HG02571 (cell line): ENCODE data around the gene PEX16.

Experiments
- ATAC-seq: cut with Tn5 transposase; IDR thresholded peaks from one replicate; pipeline ENCODE4 v1.9.1; 2021; ENCODE audit warnings: mild to moderate bottlenecking, moderate library complexity; ENCODE audit not compliant: unreplicated experiment

PEX16 gene

DNA sequence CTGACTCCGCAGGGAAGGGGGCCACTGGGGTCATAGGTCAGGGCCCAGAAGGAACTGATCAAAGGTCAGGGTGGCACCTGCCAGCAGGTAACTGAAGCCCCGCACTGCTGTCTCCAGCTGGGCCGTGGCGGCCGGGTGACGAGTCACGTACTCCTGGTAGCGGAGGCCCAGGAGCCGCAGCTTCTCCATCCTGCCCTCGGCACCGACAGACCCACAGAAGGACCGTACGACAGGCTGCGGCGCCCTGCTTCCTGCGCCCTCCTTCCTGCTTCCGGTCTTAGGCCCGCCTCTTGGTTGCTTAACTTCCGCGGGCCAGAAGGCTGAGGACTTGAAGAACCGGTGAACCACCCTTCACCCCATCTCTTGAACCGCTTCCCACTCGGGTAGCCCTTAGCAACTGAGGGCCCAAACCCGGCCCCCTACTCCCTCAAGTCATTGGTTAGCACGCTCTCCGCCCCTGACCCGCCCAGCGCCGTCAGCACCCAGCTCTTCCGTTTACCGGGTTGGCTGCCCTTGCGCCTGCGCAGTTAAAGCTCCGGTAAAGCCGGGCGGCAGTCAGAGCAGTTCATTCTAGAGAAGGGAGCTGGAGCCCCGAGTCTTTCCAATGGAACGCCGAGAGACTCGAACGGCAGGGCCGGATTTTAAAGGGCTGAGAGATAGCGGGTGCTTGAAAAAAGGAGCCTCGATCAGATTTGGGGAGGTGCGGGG, at the start of gene PEX16:
Gene PEX16, minus strand, starts transcription at position 255 of the 708 bp plus-strand sequence. Its CDS starts 66 bp downstream, at position 189.
- ATAC-seq: peak; percentile 90

DNA sequence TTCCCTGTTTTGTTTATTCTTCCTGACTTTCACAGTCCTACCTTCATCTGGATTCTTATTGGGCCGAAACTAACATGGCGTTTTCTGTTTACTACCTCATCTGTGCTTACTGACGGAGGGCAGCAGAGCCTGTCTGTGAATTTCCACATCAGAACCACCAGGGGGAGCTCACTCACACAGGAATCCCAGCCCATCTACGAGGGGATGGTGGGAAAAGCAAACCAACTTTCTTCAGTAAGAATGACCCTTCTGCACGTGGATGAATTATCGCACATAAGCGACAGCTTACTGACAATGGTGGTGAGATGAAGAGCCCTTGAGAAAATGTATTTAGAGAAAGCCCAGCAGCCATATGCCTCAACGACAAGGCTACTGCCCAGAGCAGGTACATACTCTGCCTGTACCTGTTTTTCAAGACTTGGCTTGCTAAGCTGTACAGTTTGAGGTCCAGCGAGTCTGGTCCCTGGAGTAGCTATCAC, 47.3 kb upstream of the PEX16 start:
- no peak for ATAC-seq

DNA sequence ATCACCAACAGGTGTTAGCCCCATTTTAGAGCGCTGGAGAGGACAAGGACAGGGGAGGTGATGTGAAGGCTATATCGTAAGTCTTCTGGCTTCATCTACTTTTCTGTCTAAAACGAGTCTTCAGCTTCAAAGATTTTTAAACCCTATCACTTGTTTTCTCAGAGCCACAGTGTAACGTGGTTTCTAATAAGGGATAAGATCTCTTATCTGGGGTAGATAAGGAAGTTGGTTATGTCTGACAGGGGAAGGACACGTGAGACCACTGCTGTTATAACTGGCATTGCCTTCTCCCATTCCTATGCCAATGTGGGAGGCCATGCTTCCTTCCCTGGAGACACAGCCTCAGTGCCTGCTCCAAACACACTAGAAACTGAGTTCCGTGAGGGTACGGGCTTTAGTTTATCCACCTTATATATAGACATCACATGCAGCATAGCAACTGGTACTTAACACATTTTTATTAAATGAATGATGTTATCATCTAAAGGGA, 44.1 kb upstream of the PEX16 start:
- ATAC-seq: no peak

DNA sequence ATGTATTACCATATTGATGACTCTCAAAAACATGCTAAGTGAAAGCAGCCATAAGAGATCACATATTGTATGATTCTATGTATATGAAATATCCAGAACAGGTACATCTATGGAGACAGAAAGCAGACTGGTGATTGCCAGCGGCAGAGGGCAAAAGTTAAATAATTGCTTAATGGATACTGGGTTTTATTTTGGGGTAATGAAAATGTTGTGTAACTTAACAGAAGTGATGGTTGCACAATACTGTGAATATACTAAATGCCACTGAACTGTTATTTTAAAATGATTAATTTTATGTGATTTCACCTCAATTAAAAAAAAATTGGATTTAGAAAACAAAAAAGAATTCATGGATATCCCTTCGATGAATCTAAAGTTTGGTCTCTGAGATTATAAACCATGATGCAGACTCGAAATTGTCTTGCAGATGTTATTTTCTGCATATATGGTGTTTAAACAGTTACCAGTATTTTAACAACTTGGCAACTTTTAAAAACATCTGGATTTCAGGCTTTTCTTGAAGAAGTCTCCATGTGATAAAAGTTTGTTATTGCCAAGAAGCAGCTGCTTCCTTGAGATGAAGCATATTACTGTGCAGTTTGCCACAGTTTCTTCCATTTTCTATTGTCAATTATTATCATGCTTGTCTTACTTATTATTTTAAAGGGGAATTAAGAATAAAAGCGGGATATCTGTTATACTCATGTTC, 42.9 kb upstream of the PEX16 start:
- no peak for ATAC-seq

DNA sequence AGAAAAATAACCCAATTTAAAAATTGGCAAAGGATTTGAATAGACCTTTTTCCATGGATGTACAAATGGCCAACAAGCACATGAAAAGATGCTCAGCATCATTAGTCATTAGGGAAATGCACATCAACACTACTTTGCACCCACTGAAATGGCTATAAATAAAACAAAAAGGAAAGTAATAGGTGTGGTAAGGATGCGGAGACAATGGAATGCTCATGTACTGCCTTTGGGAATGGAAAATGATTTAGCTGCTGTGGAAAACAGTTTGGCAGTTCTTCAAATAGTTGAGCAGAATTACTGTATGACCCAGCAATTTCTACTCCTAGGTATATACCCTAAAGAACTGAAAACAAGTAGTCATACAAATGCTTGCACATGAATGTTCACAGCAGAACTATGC, 42.2 kb upstream of the PEX16 start:
- ATAC-seq: no peak

DNA sequence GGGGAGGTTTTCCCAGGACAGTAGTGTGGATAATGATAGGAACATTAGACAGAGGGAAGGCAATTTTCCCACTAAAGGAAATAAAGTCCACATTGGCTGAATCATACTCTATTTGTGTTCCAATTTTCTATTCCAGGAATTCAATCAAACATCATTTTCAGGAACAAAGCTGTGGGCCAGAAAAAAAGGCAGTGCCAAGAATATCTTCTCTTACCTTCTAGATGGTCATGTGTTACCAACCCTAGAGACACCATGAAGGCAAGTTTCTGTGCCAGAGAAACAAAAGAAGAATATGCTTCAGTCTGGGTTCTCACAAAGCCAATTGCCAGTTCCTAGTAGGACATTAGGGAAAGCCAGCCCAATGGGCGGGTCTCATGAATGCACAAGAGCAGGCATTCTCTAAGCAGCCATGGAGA, 32.3 kb upstream of the PEX16 start:
- ATAC-seq: no peak

DNA sequence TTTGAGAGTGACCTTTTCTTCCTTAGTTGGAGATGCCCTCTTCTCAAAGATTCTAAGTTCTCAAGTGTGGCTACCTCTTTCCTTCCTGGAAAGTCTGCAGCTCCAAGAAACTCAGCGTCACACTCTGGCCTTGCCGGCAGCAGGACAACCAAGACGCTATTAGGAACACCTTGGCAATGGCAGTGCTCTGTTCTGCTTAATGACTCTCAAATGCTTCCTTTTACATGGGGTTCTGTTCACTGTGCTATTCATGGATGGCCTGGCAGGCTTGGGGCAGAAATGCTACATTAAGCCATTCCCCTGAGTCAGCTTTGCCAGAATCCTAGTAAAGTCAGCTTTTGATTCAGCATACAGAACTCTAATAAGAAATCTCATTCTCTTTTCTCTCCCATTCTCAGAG, 30.7 kb upstream of the PEX16 start:
- ATAC-seq: no peak

DNA sequence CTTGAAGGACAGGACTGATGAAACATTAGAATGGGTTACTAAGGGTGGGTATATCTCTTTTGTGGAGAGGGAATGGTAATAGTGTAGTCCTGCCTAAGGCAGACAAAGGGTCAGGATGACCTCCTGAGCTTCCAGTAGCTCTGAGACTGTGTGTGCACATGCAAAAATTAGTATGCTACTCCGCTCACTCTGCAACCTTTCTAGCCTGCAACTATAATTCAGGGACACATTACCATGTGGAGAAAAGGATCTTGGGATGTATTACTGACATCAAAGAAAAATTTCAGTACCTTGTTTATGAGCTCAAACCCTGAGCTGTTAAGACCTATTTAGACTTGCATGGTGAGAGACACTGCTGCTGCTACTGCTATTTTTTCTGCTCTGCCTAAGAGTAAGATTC, 30.2 kb upstream of the PEX16 start:
- ATAC-seq: no peak

DNA sequence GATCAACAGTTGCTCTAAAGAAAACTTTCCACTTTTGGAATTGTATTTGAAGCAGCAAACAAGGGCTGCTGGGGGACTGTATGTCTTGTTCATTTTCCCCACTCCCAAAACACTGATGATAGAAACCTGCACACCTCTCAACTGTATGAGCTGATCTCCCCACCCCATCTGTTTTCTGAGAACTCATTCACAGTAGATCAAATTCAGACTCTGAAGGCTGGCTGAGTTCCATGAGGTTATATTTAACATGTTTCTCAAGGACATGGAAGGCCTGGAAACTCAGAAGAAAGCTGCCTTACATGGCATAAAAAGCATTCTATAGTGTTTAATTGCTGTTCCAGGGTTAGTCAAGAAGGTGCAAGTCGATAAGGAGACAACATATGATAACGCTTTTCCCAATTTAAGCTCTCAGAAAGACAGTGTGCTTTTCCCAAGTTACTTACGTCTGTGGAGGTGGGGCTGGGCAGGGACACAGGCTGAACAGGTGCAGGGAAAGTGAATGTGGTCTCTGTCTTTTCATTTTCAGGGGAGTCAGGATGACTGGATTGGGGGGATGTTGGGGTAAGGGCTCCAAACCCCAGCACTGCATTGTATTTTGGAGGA, 27.8 kb upstream of the PEX16 start:
- no peak for ATAC-seq

DNA sequence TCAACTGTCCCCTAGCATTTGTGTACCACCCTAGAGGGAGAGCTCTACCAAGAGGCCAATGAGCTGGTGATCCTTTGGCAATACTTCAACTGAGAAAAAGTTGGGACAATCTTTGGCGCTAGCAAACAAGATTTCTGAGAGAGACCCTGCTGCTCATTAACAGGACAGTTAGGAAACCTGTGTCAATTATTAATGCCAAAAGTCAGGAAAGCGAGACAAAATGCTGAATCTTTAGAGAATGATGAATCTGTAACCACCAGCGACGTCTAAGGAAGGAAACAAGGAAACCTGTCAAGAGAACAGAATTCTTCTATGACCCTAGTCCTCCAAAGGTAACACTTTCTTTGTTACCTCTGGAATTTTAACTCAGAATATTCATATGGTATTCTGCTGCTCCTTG, 24.7 kb upstream of the PEX16 start:
- ATAC-seq: no peak

DNA sequence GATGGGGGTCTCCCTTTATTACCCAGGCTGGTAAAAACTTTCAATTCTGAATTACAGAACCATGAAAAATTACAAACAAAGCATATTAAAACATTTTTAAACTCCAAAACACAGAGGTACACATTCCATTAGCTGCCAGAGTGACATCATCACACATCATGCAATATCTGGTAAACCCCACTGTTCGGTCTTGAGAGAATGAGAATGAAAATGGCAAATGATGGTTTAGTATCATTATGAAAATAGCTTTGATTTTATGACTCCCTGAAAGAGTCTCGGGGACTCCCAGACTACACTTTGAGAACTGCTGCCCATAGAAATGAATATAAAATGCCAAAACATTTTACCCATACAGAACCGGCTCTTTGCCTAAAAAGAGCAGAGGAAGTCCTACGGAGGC, 23.6 kb upstream of the PEX16 start:
- ATAC-seq: no peak

DNA sequence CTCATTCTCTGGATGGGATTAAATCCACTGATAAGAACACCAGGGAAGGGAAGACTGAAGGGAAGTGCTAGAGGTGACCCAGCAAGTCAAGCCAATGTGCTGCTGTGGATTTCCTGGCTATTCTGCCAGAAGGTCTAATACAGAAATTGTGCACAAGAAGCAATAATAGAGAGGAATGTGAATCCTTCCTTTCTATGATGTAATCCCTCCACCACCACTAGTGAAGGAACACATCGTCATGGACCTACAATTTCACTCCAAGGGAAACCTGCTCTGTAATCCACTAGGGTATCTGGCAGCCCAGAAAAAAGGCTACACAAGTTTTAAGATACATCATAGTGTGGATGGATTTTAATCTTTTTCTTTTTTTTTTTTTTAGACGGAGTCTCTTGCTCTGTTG, 22.2 kb upstream of the PEX16 start:
- no peak for ATAC-seq

DNA sequence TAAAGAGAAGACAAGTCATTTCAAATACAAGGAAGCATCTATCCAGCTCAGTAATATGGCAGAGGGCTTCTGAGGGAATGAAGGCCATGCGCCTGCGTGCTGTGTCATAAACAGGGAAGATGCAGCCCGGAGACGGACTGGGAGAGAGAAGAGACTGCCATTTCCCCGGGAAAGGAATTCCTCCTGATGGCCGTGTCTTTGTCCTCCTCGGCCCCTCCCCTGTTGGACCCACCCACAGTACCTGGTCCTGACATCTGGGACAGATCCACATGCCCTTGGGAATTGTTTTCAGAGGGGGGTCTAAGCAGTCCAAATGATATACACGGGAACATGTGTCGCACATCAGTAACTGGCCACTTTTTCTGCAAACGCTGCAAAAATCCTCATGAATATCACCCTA, 20.2 kb upstream of the PEX16 start:
- ATAC-seq: no peak

DNA sequence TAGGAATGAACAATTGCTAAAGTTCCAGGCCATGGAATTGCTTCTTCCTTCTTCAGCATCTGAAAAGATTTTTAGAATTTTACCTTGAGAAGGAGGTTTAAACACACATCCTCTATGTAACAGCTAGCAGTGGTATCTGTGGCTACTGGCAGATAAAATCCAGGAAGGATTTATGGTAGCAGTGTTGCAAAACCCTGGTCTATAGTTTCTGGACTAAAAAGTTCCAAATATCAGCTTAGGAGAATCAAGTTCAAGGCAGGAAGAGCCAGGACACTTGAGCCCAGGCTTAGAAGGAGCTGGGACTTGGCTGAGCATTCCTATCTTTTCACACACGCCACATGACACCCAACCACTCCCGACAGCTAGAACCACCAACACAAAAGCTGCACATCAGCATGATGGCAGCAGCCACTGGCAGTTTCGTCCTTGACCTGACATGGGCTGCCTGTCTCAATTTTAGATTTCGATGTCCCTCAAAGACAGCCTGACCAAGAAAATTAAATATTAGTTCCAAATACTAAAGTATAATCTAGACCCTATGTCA, 18.9 kb upstream of the PEX16 start:
- ATAC-seq: no peak

DNA sequence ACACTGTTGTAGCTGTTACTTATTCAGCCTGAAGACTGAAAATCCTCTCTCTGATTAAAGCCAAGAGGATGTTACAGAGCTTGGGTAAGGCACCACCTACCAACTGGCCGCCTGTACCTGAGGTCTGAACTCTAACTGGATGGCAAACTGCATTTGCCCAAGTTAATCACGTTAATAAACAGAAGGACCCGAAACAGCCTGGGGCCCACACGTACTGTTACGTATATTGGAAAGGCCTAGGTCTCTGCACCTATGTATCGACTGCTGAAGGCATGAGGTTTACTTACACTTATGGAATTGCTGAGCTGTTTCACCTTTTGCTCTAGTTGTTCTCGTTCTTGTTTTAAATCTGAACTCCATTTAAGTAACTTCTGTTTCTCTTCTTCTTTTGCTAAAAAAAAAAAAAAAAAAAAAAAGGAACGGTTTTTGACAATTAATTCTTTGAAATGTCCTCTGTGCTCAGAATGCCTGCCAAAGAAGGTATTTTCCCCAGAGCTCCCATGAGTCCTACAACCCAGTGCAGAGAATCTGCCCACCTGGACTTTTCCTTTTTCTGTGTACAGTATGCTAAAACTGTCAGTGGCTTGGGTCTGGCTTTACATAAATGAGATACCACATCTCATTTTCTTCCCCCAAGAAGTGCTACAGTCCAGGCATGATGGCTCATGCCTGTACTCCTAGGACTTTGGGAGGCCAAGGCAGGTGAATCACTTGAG, 17.8 kb upstream of the PEX16 start:
- no peak for ATAC-seq

DNA sequence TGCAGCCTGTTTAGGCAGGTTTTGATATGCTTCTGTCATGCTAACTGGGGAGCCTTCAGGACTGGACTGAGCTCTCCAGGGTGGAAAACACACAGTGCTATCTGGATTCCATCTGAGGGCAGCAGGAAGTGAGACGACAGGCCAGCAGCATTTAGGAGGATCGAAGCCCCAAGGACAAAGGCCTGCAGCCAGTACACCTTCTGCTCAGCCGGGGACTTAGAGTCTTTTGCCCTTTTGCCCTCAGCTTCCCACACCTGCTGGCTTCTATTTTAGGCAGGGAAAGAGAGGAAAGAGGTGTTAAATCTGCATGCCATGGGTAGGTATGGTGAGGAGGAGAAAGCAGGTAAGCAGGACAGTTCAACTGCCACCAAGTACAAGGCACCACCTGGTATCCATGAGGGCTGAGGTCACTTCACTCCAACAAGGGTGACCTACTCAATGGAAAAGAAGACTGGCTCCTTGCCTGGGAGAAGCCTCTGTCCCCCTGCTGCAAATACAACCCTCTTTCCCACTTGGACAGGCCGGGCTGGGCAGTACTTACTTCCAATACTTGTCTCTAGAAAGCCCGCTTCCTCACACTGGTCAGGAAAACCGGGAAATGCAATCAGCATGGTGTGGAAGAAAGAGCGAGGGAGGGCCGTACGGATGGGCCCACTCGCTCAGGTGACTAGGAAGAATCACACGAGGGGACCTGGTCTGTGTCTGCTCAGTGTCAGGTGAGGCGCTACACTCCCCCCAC, 17.1 kb upstream of the PEX16 start:
- ATAC-seq: no peak

DNA sequence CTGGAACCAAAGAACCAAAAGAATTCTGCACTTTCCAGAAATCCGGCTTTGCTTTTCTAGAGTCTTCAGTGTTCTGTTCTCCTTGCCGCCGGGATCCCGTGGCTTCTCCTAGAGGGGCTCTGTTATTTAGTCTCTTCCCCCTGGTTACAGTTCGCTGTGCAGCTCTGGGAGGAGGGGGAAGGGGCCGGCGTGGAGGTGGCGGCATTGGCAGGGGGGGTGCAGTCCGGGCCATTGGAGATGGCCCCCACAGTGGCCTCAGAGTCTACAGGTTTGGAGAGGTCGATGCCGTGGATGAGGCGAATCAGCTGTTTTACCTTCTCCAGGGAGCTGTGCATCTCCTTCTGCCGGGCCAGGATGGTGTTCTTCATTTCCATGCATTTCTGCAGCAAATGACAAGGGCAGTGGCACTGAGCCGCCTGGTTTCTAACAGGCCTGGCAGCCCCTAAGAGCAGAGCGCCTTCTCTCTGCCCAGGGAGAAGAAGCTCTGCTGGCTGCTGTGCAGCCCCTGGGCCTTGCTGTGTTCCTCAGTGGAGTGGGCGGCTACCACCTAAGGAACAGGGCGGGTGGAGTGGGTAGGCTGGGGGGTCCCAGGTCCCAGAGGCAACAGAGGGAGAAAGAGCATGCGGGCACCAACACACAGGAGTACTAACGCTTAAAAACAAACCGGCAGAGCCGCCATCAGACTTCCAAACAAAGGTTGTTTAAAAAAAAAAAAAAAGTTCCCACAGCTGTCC, 16.3 kb upstream of the PEX16 start:
- no peak for ATAC-seq

DNA sequence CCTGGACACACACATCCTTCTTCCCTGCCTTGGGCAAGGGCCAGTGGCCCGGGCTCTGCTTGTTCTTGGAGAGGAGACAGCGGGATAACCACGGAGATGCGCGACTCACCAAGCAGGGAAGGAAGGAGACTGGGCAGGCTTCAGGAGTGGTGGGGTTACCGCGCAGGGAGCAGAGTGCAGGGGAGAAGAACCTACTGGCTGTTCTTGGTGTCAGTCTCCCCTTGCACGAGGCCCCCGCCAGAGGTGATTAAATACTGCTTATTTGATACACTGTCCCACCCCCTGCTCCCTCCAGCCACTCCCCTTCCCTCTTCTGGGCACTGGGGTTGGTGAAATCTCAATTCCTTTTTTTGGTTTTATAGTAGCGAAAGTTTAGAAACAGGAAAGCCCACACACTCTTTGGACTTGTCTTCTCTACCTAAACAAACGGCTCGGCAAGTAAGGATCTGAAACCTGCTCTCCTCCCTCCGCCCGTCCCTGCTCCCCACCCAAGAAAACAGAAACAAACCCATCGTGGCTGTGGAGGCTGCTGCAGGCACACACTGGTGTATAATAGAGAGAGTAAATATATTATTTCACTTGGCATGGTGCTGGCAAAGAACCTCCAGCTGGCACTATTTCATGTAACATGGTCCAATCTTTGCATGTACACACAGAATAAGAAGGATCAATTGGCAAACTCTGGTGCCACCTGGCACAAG, 15.6 kb upstream of the PEX16 start:
- ATAC-seq: no peak

DNA sequence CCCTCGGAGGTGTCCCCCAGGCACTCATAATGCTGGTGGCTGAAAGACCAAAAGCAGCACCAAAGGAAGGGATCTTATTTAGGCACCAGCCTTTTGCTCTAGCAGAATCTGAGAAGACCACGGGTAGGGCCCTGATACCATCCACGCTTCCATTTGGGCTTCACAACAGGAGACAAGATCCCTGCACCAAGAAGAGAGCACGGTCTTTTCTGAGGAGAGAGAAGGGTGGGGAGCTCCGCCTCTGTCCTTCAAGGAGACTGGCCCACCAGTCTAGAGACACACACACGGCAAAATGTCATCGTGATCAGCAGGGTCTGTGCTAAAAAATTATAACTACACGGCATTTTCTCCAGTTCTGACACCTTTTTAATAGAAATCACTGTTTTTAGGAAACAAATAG, 14.5 kb upstream of the PEX16 start:
- ATAC-seq: no peak
